GM15510 (cell line): Measurements from ENCODE around the gene TATDN2.

Experiments used
- POLR2A ChIP-seq: IDR thresholded peaks from 3 replicates; pipeline ENCODE4 v1.6.1; 2011; ENCODE audit warnings: borderline replicate concordance; ENCODE audit not compliant: insufficient read length; ENCODE audit errors: extremely low read depth

TATDN2 gene

DNA sequence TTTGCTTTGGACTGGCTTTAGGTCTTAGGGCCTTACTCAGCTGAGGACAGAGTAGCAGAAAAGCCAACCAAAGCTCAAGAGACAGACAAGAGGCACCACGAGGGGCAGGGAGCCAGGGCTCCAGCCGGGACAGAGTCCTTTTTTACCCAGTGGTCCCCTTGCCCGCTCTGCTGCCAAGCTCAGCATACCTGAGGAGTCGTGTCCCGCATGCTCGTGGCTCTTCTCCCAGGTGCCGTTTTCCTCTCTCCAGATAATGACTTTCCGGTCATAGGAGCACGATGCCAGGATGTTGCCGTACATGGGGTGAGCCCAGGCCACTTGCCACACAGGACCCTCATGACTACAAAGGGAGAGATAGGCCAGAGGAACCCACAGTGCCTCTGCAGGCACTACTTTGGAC lies 64.1 kb downstream of the TATDN2 start:
- no peak for TF ChIP-seq POLR2A

DNA sequence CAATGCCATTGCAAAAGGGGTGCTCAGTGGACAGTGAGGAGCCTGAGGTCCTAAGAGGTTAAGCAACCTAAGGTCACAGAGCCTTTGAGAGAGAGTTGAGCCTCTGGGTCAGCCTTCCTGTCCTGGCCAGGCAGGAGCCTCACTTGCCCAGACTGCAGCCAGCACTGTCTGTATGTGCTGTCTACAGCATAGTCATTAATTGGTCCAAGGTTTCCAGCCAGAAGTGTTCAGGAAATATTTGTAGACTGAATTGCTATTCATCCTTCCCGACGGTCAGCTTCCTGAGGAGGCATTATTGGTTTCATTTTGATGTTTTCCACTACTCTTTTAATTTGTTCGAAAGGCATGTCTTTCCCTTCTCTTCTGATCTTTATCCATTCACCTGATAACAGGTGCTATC lies 64.6 kb downstream of the TATDN2 start:
- TF ChIP-seq POLR2A: no peak

DNA sequence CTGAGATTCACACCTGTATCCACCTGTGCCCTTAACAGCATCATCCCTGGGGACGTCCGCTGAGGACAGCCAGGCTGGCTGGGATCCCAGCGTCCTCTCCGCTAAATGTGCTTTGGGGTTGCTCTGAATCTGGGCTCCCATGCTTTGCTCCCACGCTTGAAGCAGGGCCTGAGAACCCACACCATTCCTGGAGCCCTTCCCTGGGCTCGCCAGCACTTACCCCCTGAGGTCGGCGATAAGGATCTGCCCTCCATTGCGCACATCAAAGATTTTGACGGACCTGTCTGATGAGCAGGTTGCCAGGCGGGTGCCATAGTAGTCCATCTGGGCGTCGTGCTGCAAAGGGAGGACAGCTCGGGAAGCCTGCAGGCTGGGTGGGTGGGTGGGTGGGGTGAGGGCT lies 66.8 kb downstream of the TATDN2 start:
- no peak for TF ChIP-seq POLR2A

DNA sequence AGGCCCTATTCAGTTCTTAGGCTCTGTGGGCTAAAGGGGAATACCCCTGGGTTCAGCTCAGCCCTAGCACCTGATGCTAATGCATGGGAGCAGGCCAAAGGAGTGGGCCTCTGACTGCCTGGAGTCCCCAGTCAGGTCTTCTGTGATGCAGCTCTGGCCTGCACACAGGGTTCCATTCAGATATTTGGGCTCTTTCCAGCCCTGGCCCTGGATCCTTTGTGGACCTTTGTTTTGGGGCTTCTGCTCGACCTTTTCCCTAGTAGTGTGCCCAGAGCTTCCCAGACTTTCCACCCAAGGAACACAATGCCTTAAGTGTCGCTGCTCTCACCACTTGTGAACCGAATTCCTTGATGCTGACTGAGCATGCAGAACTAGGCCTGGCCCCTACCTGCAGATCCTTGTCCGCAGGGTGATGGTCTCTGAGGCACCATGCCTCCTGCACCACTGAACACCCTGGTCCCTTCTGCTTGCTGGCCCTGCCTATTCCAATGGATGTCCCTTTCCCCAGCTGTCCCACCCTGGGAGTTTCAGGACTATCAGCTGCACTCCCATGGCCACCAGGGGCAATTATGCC lies 67.6 kb downstream of the TATDN2 start:
- no peak for TF ChIP-seq POLR2A

DNA sequence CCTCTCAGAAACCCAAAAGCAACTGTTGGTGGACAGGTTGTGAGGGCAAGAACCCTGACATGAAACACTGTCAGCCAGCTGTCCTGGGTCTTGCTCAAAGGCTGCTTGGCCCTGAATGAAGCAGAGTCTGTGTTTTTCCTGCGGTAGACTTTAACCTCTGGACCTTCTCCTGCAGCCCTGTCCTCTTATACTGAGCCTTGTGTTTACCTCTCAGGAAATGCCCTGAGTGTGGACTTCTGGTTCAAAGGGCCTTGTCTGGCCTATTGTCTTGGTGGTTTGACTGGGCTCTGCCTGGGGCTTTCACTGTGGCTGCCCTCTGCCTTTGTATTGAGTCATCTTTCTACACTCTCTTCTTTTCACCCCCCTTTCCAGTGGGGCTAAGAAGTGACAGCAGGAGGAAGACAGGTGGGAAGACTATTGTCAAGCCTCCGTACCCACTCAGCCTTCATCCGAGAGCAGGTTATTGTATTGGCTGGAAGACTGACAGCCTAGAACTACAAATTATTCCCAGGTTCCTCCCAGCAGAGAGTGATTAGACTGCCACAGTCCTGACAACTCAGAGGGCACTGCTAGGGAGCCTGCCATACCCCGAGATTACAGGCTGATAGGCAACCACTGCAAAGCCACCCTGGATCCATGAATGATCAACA lies 69.2 kb downstream of the TATDN2 start:
- TF ChIP-seq POLR2A: no peak

DNA sequence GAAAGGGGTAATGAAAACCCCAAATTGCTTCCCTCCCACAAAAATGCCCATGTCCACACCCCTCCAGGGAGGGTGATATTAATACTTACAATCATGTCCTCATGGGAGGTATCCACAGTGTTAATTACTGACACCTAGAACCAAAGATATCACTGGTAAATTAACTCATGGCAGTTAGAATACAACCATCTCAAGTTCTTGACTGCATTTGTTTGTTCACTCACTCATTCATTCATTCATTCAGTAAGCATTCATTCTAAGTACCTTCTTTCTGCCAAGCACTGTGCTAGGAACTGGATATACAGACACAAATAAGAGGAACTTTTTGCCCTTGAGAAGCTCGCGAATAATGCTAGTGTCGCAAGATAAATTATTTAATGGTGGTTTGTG lies 69.7 kb downstream of the TATDN2 start:
- TF ChIP-seq POLR2A: no peak

DNA sequence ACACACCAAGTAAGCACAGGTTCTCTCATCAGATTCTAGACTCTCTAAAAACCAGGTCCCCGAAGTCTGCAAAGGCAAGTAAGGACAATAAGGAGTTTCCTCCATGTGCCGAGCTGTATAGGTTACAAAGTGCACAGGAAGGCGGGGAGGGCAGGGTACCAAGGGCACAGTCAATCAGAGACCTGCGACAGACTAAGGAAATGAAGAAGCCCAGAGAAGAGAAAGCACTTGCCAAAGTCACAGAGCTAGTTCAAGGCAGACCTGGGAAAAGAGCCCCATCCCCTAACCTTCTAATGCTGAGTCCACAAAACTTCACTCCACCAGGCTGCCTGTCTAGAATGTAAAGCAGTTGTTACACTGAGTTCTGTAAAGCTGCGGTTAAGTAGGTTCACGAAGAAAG lies 71.0 kb downstream of the TATDN2 start:
- no peak for TF ChIP-seq POLR2A

DNA sequence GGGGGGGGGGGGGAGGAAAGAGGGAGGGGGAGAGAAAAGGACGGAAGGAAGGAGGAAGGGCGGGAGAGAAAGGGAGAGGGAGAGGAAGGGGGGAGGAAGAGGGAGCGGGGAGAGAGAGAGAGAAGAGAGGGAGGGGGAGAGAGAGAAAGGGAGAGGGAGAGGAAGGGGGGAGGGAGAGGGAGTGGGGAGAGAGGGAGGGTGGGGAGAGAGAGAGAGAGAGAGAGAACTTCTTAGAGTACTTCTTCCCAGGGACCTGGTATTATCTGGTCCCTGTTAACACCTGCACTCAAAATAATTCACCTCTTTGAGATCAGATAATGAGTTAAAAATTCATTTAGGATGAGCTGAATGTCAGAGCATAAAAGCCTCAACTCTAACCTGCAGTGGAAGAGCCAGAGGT lies 71.5 kb downstream of the TATDN2 start:
- no peak for TF ChIP-seq POLR2A

DNA sequence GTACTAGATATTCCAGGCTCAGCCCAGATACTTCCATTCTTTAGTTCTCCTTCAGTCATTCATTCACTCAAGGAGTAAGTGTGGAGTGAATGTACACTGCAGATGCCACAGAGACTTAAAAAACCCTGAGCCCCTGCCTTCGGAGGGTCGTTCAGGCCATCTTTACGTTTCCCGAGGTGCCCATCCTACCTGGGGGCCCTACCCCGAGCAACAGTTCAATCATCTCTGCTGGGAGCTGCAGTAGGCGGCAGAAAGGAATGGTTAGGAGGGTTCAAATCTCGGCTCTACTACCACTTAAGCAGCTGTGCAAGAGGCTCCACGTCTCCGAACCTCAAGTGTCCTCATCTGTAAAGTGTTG lies 72.0 kb downstream of the TATDN2 start:
- TF ChIP-seq POLR2A: no peak

DNA sequence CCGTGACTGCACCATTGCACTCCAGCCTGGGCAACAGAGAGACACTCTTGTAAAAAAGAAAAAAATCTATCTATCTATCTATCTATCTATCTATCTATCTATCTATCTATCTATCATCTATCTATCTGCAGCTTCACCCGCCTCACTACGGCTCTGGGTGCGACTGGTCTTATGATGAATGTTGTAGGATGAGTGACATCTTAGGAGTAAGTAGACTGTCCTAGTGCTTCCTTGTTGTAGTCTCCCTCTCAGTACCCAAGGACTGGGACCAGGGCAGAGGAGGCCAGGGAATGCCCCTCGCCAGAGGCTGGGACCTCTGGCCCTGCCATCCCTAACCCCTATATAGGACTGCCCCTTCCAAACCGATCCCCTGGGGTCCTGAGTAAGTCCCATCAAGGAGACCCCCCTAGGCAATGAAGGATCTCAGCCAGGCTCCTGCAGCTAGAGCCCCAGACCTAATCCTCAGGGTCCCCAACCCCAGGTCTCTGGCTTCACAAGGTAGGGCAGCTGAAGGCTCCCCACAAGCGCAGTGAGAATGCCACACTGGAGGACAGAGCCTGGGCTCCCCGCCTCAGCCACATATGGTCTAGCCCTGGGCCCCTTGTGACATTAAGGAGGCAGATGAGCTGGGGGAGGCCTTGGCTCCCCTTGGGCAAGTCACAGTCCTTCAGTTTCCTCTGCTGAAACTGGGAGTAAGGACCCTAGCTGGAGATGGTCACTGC lies 73.5 kb downstream of the TATDN2 start:
- no peak for TF ChIP-seq POLR2A

DNA sequence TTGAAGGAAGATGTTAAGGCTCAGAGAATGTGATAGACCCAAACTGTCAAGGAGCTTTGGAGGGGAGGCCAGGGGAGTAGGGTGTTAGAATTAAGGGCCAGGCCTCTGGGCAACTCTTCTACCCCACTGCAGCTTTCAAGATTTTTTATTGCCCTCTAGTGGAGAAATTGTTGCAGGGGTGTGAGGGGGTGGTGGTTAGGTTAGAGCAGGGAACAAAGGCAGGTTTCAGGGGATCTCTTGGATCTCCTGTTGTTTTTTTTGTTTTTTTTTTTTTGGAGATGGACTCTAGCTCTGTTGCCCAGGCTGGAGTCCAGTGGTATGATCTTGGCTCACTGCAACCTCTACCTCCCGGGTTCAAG lies 74.1 kb downstream of the TATDN2 start:
- no peak for TF ChIP-seq POLR2A

DNA sequence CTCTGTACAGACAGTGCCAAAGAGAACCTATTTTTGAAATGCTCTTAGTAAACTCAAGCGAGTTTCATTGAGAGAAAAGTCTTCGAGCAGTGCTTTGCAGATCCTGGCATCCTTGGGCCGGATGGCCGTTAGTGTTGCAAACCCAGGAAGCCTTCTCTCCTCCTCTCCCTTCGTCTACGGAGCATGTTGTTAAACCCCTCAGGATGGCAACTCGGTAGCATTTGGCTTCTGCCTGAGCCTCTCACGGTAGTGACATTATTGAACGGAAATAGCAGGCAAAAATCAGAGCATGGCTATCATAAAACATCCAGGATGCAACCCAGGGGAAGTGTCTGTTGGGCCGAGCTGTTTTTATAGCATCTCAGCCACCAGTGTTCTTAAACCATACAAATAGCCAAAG lies 79.3 kb downstream of the TATDN2 start:
- TF ChIP-seq POLR2A: no peak

DNA sequence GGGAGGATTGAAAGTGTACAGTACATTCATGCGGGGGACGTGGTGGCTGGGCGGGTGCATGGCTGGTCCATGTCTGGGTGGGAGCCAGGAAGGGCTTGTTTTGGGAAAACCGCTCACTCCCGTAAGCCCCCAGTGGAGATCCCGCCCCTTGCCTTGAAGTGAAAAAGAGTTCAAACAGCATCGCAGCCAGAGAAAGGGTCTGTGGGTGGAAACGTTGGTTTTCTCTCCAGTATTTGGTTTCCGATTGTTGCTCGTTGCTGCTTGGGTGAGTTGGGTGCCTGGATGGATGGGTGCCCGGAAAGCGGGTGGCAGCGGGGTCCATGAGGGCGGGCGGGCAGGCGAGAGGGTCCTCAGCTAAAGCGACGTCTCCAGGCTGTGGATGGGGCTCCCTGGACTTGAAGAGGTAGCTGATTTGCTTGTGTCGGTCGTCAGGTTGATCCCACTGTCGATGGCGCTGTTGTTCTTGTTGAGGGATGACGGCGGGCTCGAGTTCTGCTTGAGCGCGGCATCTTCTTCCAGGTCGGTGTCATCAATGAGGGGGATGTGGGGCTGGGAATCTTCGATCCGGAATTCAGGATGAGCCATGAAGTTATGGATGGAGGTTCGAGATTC lies 80.3 kb downstream of the TATDN2 start:
- TF ChIP-seq POLR2A: no peak

DNA sequence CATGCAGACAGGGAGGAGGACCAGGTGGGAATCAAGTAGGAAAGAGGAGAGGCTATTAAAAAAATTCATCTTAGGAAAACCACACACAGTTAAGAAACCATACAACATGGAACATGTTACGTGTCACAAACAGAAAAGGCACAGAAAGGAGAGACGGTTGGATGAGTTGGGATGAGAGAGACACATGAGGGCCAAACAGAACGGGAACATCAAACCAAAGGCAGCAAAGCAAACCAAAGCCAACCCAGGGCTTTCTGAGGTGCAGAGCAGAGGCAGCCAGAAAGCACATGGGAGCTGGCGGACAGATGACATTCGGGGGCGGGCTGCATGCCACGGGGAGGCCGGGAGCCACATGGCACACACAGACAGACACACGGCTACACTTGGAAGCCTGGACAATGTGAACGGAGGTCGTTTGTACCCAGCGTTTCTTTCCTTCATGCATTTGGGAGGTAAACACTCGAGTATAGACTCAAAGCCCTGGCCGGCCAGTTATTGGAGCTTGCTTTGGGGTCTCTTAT lies 81.3 kb downstream of the TATDN2 start:
- TF ChIP-seq POLR2A: no peak

DNA sequence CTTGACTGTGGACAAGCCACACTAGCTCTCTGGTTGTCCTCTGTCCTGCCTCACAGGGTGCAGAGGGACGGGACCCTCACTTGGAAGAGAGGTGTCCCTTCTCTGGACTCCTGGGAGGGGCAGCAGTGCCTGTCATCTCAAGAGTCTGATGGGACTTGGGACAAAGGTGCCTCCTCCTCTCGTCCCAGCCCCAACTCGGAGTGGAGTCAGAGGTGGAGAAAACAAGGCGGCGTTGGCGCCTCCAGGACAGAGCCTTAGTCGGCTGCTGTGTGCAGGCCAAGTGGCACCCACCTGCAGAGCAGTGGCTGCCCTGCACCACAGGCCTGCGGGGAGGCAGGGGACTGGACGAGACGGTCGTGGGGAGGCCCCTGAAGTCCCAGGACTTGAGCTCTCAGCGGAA lies 82.1 kb downstream of the TATDN2 start:
- no peak for TF ChIP-seq POLR2A
